GM12875 (cell line): ENCODE data around the gene SPRED2.

ENCODE experiments used
- H3K4me3 ChIP-seq: one replicate; pipeline ENCODE4 v1.5.1; 2011; ENCODE audit warnings: low read depth, low read length, control low read depth
- CTCF ChIP-seq: IDR thresholded peaks from 2 replicates; pipeline ENCODE4 v1.5.1; 2011; ENCODE audit warnings: low read depth, mild to moderate bottlenecking, control low read depth, inconsistent platforms, low read length, moderate library complexity, borderline replicate concordance; ENCODE audit not compliant: insufficient read depth

The SPRED2 gene

GRCh38 chr2:65404988-65405697 is 27.3 kb downstream of the SPRED2 start:
- no peak for TF ChIP-seq CTCF

GRCh38 chr2:65403529-65403915 is 28.9 kb downstream of the SPRED2 start:
- TF ChIP-seq CTCF: no peak

More at GRCh38 chr2:65404988-65405697, 27.3 kb downstream of the SPRED2 start:
- no peak overlapping the region for H3K4me3 ChIP-seq

GRCh38 chr2:65402780-65403528 is 29.4 kb downstream of the SPRED2 start:
- no peak for TF ChIP-seq CTCF
- no peak overlapping the region for H3K4me3 ChIP-seq

More at GRCh38 chr2:65403529-65403915, 28.9 kb downstream of the SPRED2 start:
- H3K4me3 ChIP-seq: no peak overlapping the region

GRCh38 chr2:65402323-65402722 is 30.1 kb downstream of the SPRED2 start:
- TF ChIP-seq CTCF: no peak
- no peak overlapping the region for H3K4me3 ChIP-seq

- no peak for TF ChIP-seq CTCF
- no peak overlapping the region for H3K4me3 ChIP-seq
Measured at GRCh38 chr2:65397122-65397521, 35.3 kb downstream of the SPRED2 start.

GRCh38 chr2:65396348-65397026 is 35.9 kb downstream of the SPRED2 start:
- no peak overlapping the region for H3K4me3 ChIP-seq
- TF ChIP-seq CTCF: no peak
